Body of pancreas (tissue), 4 donors: ENCODE measurements around the gene ONECUT1.

Experiments used
- CTCF ChIP-seq, 7 experiments: fragments of 450-650 bp in 4 of 7; fragments of 200-600 bp in 3 of 7; sonication (generic) in 3 of 7; IDR thresholded peaks; one replicate each; pipeline ENCODE4 v1.5.1; 2016 to 2019; ENCODE audit warnings: antibody characterized with exemption in 7 of 7
- POLR2A ChIP-seq, 3 donors: fragments of 450-650 bp; IDR thresholded peaks; one replicate each; pipeline ENCODE4 v1.6.1; 2016; ENCODE audit warnings: antibody characterized with exemption in 3 of 3, mild to moderate bottlenecking in 2 of 3

- TF ChIP-seq CTCF (IDR thresholded peaks at IDR 0.05) (no peak), POLR2A (IDR thresholded peaks at IDR 0.05) (no peak)
These were observed 62.3 kb downstream of the ONECUT1 start for GRCh38 chr15:52727815-52728214.
